WERI-Rb-1 (cell line): ENCODE results near the gene PGR.

Experiments used
- DNase-seq: peaks from one replicate; pipeline ENCODE4 v3.0.0-alpha.2; 2020
- H3K27ac ChIP-seq: fragments of 250-450 bp; sonication (Bioruptor Pico); 2 replicates; pipeline ENCODE4 v1.5.1; 2020; ENCODE audit warnings: mild to moderate bottlenecking, moderate library complexity
- H3K27me3 ChIP-seq: fragments of 250-450 bp; sonication (Bioruptor Pico); 2 replicates; pipeline ENCODE4 v1.5.1; 2021; ENCODE audit warnings: mild to moderate bottlenecking, low read depth, moderate library complexity; ENCODE audit not compliant: insufficient read depth, severe bottlenecking
- H3K36me3 ChIP-seq: fragments of 250-450 bp; sonication (Bioruptor Pico); 2 replicates; pipeline ENCODE4 v1.5.1; 2020; ENCODE audit warnings: mild to moderate bottlenecking, moderate library complexity
- H3K4me3 ChIP-seq: 2 replicates; pipeline ENCODE4 v1.5.1; 2011; ENCODE audit warnings: low read depth, mild to moderate bottlenecking, control low read depth, low read length
- H3K9me3 ChIP-seq: fragments of 250-450 bp; sonication (Bioruptor Pico); 2 replicates; pipeline ENCODE4 v1.5.1; 2021; ENCODE audit warnings: mild to moderate bottlenecking, moderate library complexity; ENCODE audit not compliant: severe bottlenecking
- CTCF ChIP-seq: IDR thresholded peaks from 2 replicates; pipeline ENCODE4 v1.5.1; 2011; ENCODE audit warnings: low read depth, mild to moderate bottlenecking, control low read depth, inconsistent platforms, low read length

The PGR gene

DNA sequence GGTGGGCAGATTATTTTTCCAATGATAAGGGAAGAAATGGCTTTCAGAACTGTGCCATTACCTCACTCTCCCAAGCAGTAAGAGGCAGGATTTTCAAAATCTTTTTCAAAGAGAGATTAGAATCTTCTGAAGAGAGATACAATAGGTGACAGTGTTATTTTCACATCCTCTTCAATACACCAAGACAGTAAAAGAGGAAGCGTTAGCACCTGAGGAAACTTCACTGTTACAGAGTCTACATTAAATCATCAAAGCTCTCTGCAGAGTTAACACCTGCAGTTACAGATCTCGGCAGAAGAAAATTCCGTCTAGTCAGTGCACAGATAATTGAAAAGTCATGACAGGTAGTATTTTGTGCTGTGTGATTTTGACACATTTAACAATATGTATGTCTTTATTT is 144.9 kb downstream of the PGR start:
- H3K4me3 ChIP-seq = no peak overlapping the region
- no peak for TF ChIP-seq CTCF
- no peak for DNase-seq
- peaks cover 4% of the 10 kb centered on the region; the same call in 1 of the 2 replicates for H3K36me3 ChIP-seq
- H3K27me3 ChIP-seq = no peaks in the 10 kb centered on the region
- H3K27ac ChIP-seq = no peak overlapping the region
- no peaks in the 10 kb centered on the region for H3K9me3 ChIP-seq

DNA sequence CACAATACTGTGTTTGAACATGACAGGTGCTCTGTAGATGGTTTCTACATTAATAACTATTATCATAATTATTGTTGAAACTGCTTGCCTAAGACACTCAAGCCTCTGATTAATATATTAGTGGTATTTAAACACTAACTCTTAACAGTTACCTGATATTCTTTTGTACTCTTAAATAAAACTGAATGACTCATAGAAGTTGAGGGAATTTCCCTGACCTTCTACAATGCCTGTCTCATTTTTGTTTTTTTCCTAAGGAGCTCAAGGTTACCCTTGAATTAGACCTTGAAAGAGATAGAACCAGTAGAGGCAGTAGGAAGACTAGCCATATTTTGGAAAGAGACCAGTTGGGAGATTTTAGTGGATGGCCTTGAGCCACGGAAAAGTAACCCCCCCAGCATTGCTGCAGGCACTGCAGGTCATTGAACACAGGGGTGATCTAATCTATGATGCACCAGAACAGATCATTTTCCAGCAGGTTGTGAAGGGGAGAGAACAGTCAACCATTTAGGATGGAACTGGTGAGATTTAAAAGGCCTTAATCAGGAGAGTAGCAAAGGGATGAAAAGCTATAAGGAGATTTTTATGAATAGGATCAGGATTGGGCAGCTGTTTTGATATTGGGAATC is 148.3 kb downstream of the PGR start:
- no peak for DNase-seq
- TF ChIP-seq CTCF = no peak
- Histone ChIP-seq H3K4me3 (no peak overlapping the region), H3K36me3 (peaks cover 12% of the 10 kb centered on the region; the same call in 1 of the 2 replicates), H3K27ac (no peak overlapping the region), H3K9me3 (no peaks in the 10 kb centered on the region), H3K27me3 (no peaks in the 10 kb centered on the region)

DNA sequence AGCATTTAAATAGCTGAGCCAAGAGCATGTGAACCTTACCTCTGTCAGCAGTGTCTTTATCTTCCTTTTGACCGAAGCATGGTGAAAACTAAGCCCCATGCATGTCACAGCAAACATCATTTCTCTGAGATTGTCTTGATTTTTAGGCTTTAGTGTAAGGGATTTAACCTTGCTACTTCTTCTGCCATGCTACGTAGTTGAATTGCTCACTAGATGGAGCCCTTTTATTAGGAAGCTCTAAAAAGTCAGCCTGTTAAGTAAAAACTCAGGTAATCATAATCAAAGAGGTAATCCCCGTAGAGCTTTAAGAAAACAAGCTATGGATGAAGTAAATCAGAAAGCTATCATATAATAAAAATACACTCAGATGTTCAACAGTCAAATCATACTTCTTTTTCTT is 149.5 kb downstream of the PGR start:
- Histone ChIP-seq H3K4me3 (no peak overlapping the region), H3K27ac (no peak overlapping the region), H3K27me3 (no peaks in the 10 kb centered on the region), H3K9me3 (no peaks in the 10 kb centered on the region), H3K36me3 (peaks cover 12% of the 10 kb centered on the region; the same call in 1 of the 2 replicates)
- DNase-seq = no peak
- TF ChIP-seq CTCF = peak; percentile 21; the same call in 1 of the 2 replicates
